ENCODE measurements around the gene TAPT1.
"Not testable (repeated sequence)": the region's sequence is repeated elsewhere in the genome, so short reads cannot be mapped to it uniquely, and the experiment has no call there.

TAPT1 gene

DNA sequence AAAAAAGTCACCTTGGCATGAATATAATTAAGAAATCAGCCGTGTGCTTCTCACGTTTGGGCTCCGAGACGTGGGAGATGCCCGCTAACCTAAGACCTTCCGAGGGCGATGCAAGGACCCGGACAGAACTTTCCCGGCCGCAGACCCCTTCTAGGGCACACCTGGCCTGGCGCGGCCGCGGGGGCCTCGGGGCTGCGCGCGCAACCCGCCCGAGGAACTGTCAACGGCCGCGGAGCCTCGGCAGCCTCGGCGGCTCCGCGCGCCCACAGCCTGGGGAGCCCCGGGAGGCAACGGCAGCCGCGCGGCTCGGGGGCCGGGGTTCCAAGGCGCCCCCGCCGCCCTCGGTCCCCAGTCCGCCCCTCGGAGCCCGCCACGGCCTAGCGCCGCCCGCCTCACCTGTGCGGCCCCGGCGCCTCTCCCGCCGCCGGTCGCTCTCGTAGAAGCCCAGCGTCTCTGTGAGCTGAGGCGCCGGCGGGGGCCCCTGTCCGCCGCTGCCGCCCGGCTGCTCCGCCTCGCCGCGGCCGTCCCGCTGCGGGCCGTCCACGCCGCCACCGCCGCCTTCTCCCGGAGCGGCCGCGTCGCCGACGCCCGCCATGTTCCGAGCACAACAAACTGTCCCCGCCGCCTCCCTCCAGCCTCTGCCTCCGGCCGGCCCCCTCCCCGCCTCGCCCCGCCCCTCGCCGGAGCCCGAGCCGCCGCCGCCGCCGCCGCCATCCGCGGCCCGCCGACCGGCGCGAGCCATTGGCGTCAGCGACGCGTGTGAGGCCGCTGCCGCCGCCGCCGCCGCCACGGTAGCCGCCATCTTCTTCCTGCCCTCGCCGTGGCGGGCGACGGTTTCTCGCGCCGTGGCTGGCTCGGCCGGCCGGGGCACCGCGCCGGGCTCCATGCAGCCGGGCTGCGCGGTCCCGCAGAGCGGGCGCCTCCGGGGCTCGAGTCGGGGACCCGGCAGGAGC, at the start of gene TAPT1:
TAPT1 (minus strand) TSS at position 609 of the 953 bp plus-strand sequence; CDS start at position 595, 14 bp downstream.
- peak; percentile 90 for DNase-seq

DNA sequence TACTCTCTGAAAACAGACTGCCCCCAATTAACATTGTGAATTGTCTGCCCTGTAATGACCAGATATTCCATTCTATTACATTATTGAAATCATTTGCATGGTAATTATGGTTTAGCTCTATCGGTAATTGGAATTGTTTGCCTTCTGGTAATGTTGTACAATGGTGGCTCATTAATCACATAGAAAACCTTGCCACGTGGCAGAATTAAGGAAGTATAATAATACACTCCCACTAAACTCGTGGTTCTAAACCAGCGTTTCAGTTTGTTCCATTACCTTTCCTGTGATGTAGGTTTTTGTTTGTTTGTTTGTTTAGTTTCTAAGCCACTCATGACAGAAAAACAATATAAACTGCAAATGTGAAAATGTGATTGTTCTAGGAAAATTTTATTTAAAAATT, 45.1 kb upstream of the TAPT1 start:
- DNase-seq, result no peak

DNA sequence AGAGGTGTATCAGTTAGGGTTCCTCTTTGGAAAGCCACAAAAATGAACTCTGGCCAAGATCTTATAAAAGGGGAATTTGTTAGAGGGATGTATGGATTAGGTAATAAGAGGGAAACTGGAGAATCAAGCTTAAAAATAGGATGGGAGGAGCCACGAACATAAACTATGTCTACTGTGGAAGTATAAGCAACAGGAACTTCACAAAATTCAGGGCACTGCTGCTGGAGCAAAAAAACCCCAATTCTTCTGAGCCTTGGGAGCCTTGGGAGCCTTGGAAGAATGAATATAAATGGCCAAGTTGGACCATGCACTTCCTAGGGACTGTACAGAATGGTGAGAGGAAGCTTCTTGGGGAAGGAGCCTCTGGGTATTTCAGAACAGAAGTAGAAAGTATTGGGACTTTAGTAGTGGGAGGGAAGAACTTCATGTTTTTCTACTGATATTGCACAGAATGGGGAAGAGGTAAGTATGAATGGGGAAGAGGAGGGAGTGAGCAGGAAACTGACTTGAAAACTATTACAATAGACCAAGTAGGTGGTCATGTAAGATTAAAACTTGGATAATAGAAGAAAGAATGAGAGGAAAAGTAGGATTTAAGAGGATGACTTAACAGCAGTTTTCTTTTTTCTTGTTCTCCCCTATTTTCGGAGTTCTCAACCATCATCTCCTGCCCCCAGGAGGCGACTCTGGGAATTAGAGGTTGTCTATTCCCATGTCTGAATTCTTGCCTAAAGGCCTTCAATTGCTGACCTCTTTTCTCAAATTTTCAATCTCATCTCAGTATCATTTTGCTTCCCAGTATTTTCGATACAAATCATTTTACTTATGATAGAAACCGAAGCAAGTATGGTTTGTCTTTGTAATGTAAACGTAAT, 44.4 kb upstream of the TAPT1 start:
- no peak for DNase-seq

GRCh38 chr4:16269742-16270453, 43.6 kb upstream of the TAPT1 start:
- not testable (repeated sequence) for DNase-seq

GRCh38 chr4:16269240-16269639, 43.0 kb upstream of the TAPT1 start:
- no peak for DNase-seq

DNA sequence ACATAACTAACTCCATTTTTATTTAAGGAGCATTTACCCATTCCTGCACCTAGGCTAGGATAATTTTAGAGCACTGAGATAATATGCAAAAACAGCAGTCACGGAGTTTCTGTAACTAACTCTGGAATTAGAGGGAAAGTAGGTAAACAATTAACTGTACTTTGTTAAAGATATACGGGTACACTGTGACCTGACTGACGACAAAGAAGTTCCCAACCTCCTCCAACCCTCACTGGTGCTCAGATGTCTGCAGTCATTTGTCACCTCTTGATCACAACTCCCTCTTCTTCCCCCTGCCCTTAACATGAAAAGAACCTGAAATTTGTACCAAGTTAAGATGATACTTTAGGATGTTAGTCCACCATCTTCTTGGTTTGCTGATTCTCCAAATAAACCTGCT, 42.0 kb upstream of the TAPT1 start:
- DNase-seq, result no peak

- no peak for DNase-seq
Measured at GRCh38 chr4:16267639-16268038, 41.4 kb upstream of the TAPT1 start.

GRCh38 chr4:16265820-16266219, 39.5 kb upstream of the TAPT1 start:
- DNase-seq, result no peak

DNA sequence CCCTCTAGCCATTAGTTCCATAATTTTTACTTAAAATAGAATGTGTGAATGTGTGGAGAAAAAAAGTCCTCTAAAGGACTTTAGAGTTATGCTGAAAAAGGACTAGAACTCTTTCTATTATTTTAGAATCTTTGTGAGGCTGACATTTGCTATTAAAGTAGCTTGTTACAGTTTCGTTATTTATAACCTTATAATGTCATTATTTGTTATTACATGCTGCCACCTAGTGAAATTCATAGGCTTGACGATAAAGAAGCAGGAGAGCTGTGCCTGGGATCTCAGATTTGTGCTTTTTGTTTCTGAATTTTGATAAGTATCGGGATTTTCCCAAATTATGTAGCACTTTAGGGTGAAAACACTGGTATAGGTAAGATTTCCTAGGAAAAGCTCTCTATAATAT, 38.5 kb upstream of the TAPT1 start:
- no peak for DNase-seq

DNA sequence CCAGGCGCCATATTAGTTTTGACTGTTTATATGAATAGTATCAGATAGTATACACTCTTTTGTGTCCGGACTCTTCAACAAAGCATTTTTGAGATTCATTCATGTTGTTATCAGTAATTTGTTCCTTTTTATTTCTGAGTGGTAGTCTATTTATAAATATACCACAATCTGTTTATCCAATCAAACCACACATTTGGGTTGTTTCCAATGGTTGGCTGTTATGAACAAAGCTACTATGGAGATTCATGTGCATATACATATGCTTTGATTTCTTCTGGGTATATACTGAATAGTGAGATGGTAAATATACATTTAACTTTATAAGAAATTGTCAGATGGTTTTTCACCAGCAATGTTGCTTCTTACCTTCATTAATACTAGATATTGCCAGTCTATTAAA, 36.8 kb upstream of the TAPT1 start:
- no peak for DNase-seq

DNA sequence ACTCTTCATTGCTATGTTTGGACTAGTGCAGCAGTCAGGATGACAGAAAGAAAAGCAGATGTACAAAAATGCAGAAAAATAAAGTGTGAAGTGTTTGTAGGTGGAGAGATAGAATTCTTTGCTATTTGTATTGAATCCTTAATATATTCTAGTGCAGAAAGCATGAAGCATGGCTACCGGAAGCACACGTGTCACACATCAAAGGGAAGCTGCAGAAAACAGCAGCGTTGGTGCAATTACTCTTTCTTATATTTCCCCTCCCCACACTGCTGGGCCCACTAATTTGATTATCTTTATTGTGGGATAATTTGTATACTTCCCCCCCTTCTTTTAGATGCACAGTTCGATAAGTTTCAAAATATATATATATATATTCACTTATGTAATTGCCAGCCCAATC, 35.9 kb upstream of the TAPT1 start:
- no peak for DNase-seq

DNA sequence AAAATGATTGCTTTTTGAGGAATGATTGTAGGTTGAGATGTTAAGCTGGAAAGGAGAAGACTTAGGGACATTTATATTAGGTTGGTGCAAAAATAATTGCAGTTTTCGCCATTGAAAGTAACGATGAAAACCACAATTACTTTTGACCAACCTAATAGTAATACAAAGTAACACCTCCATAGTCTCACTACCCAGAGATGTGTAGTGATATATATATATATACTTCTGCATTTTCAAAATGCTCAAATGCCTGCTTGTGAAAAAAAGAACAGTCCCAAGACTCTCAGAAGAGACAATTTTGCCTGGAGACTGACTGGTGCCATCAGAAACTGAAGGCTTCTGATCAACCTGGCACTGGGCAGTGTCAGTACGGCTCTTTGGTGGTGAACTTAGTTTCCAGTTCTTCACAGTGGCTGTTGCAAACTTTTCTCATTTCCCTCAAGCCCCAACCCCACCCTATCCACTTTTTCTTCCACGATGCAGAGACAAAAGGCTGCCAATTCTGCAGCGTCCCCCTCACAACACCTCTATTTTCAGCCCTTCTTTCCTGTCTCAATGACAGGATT, 35.1 kb upstream of the TAPT1 start:
- DNase-seq, result no peak

DNA sequence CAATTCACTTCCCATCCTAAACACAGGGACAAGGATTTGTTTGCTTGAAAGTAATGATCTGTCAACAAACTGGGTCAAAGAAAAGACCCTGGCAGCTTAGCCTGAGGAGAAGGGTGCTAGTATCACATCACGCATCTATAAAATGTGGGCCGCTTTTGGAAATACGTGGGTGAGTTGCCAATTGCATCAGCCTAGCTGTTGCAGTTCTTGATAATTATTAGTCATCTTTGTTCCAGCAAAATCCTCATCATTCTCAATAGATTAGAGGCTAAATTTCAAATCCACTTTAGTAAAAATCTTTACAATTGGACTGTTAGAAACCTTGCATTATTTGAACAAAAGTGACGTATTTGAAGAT, 33.6 kb upstream of the TAPT1 start:
- DNase-seq, result no peak

GRCh38 chr4:16259241-16259888, 33.1 kb upstream of the TAPT1 start:
- no peak for DNase-seq

GRCh38 chr4:16257611-16258010, 31.3 kb upstream of the TAPT1 start:
- no peak for DNase-seq

DNA sequence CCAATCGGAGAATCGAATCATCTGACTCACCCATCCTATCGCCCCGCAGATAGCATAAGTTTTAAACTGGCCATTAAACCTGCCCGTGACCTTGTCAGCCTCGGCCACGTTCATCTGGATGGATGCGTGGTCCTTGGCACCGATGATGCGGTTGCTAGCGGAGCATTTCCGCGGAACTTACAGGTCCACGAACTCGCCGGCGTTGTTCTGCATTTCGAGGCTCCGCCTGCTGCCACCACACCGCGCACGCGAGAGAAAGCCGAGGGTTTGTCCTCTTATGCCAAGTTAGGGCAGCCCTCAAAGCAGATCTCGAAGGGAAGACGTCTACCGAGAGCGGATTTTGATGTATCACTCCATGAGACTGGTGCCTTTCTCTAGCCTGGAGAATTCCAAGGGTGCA, 30.1 kb upstream of the TAPT1 start:
- no peak for DNase-seq

GRCh38 chr4:16255730-16256129, 29.5 kb upstream of the TAPT1 start:
- DNase-seq, result no peak

- DNase-seq, result no peak
Measured at GRCh38 chr4:16253127-16253960, 27.1 kb upstream of the TAPT1 start.

GRCh38 chr4:16250661-16251365, 24.5 kb upstream of the TAPT1 start:
- DNase-seq, result no peak

DNA sequence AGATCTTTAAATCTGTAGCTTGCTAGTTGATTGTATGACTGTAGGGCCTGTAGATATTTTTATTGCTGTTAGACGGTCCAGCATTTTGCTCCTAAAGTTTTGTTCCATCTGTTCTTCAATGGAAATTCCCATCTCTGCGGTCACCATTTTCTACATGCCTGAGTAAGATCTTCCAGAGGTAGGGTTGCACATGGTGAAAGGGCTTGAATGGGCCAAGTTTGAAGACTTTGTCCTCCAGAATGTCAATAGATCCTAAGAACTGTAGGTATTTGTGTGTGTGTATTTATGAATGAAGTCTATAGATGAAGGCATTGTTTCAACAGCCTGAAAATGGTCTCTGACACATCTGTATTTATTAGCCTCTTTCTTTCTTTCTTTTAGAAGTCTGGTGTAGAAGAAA, 22.3 kb upstream of the TAPT1 start:
- no peak for DNase-seq

GRCh38 chr4:16245241-16245640, 19.0 kb upstream of the TAPT1 start:
- no peak for DNase-seq
